Measurements from ENCODE around the gene CENPT. TPM values are rescaled to one million over a fixed set of nuclear protein-coding genes. Genes with fewer than 3 reads are reported as not detected.

CENPT gene
- total and polyA plus RNA-seq, 2 of the 13 experiments (the other 11 are each of a cell fraction or from before 2014, with no cell fraction given), result 40.9 to 43.3 TPM

DNA sequence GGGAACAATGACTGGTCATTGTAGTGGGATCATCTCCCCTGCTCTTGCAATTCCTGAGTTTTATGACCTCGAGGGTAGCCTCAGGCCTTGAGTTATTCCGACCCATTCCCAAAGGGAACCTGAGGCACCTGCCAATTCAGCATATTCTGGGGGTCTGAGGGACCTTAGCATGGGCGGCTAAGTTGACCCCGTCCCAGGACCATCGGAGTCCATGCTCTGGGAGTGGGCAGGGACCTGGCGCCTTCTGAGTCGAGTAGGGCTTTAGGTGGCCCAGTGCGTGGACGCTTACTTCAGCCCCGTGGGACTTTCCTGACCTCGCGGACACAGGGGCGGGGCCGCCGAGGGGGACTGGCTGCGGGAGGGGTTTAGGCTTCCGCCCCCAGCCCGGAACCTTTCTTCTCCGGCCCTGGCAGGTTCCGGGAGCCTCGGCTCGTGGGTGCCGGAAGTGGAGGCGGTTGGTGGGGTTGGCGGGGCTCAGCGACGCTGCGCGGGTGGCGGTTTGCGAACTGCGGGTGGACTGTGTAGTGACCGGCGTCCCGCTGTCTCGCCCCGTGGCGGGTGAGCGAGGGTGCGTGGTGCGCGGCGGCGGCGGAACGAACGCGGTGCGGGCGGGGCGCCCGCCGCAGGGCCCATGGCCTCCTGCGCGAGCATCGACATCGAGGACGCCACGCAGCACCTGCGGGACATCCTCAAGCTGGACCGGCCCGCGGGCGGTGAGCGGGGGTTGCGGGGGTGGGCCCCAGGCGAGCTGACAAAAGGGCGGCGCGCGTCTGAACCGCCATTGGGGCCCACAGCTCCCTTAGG, 25.3 kb upstream of the CENPT start, which contains the start of gene EDC4 (continued):
- TF ChIP-seq SOX13 (IDR thresholded peaks at IDR 0.05) (no peak), SOX13 (CRISPR knock-in tag; conservative IDR thresholded peaks at IDR 0.05 in 1 of 2, IDR thresholded peaks at IDR 0.05 in 1 of 2) (peak in 1 of 2 experiments; percentile 62; a peak in 1 of 4 replicates), ZNF484 (CRISPR knock-in tag; IDR thresholded peaks at IDR 0.05; ENCODE audit: borderline replicate concordance, low read depth) (no peak), SOX5 (CRISPR knock-in tag; IDR thresholded peaks at IDR 0.05; ENCODE audit: borderline replicate concordance) (peak; percentile 61; the same call in 1 of the 2 replicates), MXD1 (CRISPR knock-in tag; IDR thresholded peaks at IDR 0.05) (peak; percentile 48; the same call in 1 of the 2 replicates), USF2 (IDR thresholded peaks at IDR 0.05; ENCODE audit: low read depth, low read length) (no peak), USF2 (CRISPR knock-in tag; IDR thresholded peaks at IDR 0.05; ENCODE audit: borderline replicate concordance) (peak; percentile 32; the same call in 1 of the 2 replicates), ZBTB34 (CRISPR knock-in tag; IDR thresholded peaks at IDR 0.05) (no peak; the same call in 1 of the 2 replicates), ZNF691 (CRISPR knock-in tag; IDR thresholded peaks at IDR 0.05; ENCODE audit: borderline replicate concordance, low read depth) (peak; percentile 86), TRIM24 (CRISPR knock-in tag; IDR thresholded peaks at IDR 0.05) (no peak), GATA4 (IDR thresholded peaks at IDR 0.05; ENCODE audit: borderline replicate concordance, low read depth) (peak; percentile 45; the same call in 1 of the 2 replicates), ATF7-NPFF (CRISPR knock-in tag; IDR thresholded peaks at IDR 0.05; ENCODE audit: low read depth) (peak; percentile 90), TAF1 (CRISPR knock-in tag; IDR thresholded peaks at IDR 0.05) (peak; percentile 86)
- TF ChIP-seq, protein P1, sequence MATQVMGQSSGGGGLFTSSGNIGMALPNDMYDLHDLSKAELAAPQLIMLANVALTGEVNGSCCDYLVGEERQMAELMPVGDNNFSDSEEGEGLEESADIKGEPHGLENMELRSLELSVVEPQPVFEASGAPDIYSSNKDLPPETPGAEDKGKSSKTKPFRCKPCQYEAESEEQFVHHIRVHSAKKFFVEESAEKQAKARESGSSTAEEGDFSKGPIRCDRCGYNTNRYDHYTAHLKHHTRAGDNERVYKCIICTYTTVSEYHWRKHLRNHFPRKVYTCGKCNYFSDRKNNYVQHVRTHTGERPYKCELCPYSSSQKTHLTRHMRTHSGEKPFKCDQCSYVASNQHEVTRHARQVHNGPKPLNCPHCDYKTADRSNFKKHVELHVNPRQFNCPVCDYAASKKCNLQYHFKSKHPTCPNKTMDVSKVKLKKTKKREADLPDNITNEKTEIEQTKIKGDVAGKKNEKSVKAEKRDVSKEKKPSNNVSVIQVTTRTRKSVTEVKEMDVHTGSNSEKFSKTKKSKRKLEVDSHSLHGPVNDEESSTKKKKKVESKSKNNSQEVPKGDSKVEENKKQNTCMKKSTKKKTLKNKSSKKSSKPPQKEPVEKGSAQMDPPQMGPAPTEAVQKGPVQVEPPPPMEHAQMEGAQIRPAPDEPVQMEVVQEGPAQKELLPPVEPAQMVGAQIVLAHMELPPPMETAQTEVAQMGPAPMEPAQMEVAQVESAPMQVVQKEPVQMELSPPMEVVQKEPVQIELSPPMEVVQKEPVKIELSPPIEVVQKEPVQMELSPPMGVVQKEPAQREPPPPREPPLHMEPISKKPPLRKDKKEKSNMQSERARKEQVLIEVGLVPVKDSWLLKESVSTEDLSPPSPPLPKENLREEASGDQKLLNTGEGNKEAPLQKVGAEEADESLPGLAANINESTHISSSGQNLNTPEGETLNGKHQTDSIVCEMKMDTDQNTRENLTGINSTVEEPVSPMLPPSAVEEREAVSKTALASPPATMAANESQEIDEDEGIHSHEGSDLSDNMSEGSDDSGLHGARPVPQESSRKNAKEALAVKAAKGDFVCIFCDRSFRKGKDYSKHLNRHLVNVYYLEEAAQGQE (IDR thresholded peaks at IDR 0.05; ENCODE audit: borderline replicate concordance in 1 of 2, low read depth in 1 of 2, low read length in 2 of 2), result peak in 1 of 2 experiments; percentile 39; a peak in 1 of 4 replicates
